Left kidney (tissue), 2 donors: ENCODE measurements around the gene ROBO1. TPM values are rescaled to one million over a fixed set of nuclear protein-coding genes. Genes with fewer than 3 reads are reported as not detected.
"Not testable (repeated sequence)": the region's sequence is repeated elsewhere in the genome, so short reads cannot be mapped to it uniquely, and the experiment has no call there.

Experiments used
- DNase-seq: peaks from one replicate; pipeline ENCODE4 v3.0.0-alpha.2; 2013
- polyA plus RNA-seq: library from polyadenylated mRNA; unstranded; fragments of 120-200 nt; gene quantifications from one replicate; pipeline ENCODE4 v1.2.1, GENCODE V29; 2013; ENCODE audit not compliant: insufficient read length

Gene ROBO1
- polyA plus RNA-seq, 1 donor, result 130 TPM

DNA sequence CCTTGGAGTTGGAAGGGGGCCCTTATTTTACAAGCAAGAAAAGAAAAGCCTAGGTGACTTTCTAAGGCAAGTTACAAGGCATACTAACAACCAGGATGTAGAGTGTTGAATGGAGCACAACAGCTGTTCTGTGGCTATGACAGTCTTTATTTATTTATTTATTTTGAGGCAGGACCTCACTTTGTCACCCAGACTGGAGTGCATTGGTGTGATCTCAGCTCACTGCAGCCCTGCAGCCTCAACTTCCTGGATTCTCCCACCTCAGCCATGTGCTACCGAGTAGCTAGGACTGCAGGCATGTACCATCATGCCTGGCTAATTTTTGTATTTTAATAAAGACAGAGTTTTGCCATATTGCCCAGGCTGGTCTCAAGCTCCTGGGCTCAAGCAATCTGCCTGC lies 973.4 kb downstream of the ROBO1 start:
- no peak for DNase-seq

DNA sequence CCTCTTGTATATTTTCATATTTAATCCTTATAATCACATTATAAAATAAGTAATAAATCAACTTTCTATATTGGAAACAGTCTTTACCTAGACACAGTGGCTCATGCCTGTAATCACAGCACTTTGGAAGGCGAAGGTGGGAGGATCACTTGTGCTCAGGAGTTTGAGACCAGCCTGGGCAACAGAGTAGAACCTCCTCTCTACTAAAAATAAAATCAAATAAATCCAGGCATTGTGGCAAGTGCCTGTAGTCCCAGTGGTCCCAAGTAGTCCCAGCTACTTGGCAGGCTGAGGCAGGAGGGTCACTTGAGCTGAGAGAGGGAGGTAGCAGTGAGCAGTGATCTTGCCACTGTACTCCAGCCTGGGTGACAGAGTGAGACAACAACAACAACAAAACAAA lies 975.1 kb downstream of the ROBO1 start:
- no peak for DNase-seq

- DNase-seq, result no peak
Measured at GRCh38 chr3:78792212-78792611, 975.6 kb downstream of the ROBO1 start.

GRCh38 chr3:78791753-78792152 lies 976.0 kb downstream of the ROBO1 start:
- DNase-seq, result no peak

- DNase-seq, result no peak
Measured at GRCh38 chr3:78788839-78789238, 979.0 kb downstream of the ROBO1 start.

GRCh38 chr3:78785004-78785403 lies 982.8 kb downstream of the ROBO1 start:
- no peak for DNase-seq

- DNase-seq, result no peak
Measured at GRCh38 chr3:78781351-78781750, 986.4 kb downstream of the ROBO1 start.

- DNase-seq, result no peak
Measured at GRCh38 chr3:78765671-78766485, 1001.9 kb downstream of the ROBO1 start.

- DNase-seq, result no peak
Measured at GRCh38 chr3:78764634-78765033, 1003.2 kb downstream of the ROBO1 start.

GRCh38 chr3:78762121-78762520 lies 1005.7 kb downstream of the ROBO1 start:
- no peak for DNase-seq

GRCh38 chr3:78761126-78761525 lies 1006.7 kb downstream of the ROBO1 start:
- no peak for DNase-seq

DNA sequence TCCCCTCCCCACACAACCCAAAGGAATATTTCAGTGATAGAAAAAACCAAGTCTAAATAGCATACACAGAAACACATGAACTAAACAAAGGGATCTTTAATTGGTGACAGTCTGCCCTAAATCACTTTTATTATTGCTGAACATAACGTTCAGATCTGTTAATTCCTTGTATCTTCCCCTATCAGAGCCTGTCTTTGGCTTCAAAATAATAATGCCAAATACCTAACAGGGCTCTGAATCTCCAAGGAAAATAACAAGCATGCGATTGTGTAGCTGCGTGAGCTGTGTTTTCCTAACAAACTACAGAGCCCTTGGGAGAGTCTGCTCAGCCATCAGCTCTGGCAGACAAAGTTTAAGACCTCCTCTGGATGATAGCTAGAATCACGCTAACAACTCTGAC lies 1010.1 kb downstream of the ROBO1 start:
- DNase-seq, result no peak

DNA sequence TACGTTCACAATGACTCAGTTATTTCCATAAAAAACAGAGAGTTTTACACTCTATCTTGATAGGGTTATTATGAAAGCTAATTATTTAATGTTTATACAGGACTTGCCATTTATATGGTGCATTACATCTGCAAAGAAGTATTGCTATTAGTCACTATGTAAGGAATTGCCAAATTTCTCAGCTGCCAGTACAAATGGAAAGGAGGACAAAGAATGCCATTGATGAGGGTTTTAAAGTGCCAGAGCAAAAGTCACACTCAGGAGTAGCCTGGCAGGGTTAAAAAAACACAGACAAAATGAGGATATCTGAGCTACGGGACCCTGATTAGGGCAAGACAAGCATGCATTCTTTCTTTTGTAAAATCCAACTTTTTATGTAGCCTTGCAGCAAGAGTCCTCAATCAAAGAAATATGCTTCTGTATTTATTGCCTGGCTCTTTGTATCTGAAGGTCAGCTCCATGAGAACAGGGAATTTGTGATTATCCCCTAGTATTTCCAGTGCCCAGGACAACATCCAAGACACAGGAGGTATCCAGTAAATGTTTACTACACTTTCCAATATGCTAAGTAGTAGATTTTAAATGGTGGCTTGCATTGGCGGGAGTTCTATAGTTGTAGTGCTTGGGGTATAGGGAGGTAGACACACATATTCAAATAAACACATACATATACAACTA lies 1013.6 kb downstream of the ROBO1 start:
- DNase-seq, result no peak

- DNase-seq, result no peak
Measured at GRCh38 chr3:78751266-78751665, 1016.5 kb downstream of the ROBO1 start.

- DNase-seq, result not testable (repeated sequence)
Measured at GRCh38 chr3:78750291-78750690, 1017.5 kb downstream of the ROBO1 start.

GRCh38 chr3:78749056-78749455 lies 1018.7 kb downstream of the ROBO1 start:
- DNase-seq, result no peak

- no peak for DNase-seq
Measured at GRCh38 chr3:78745847-78746246, 1022.0 kb downstream of the ROBO1 start.

GRCh38 chr3:78742491-78742890 lies 1025.3 kb downstream of the ROBO1 start:
- no peak for DNase-seq

DNA sequence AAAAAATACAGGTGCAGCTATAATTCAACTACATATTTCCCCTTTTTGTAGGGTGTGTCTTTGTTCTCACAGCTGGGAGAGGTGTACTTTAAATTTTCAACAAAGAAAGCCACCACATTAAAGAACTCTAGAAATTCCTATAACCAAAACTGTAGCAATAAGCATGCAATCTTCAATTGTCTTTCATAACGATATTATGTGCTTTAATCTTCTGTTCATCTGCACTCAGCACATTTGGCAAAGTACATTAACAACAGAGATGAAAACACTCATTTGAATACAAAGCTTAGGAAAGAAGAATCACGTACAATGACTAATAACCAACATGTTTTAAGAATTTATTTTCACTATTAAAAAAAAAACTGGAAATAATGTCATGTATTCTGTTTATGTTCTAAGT lies 1025.8 kb downstream of the ROBO1 start:
- no peak for DNase-seq

GRCh38 chr3:78741066-78741645 lies 1026.6 kb downstream of the ROBO1 start:
- no peak for DNase-seq

DNA sequence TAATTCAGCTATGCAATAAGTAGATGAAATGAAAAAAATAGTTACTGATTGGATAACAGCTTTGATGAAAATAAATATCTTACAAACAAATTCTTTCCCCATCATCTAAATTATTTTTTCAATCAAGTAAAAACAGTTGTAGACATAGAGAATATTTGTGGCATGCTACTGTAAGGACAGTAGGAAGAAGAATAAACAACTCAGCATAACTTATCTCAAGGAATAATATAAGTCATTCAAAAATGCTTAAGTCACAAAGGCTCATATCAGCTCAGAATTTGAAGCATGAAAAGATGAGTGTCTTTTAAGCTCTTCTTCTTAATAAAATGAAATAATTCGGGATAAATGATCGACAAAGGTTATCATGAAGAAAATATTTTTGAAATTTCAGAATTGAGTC lies 1029.0 kb downstream of the ROBO1 start:
- DNase-seq, result no peak

GRCh38 chr3:78737988-78738387 lies 1029.8 kb downstream of the ROBO1 start:
- DNase-seq, result no peak

DNA sequence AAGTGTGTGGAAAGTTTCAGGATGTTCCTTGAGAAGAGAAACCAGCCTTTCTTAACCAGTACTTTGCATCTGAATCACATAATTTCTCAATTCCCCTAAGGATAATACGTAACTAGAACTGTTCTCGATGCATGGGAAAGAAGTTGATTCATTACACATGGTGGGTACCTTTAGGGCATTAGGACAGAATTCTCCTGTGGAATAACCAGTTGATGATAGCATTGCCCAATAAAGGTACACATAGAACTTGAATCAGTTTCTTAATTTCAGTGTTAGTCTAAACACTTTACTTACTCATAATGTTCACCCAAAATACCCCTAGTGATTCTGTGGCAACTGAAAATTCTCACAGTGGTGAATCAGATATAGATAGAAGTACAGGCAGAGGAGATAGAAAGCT lies 1030.9 kb downstream of the ROBO1 start:
- DNase-seq, result no peak
